NCI-H446 treated with DMSO at 0.1 percent for 48 hours (cell line): ENCODE data around the gene MCC.
A peak's percentile ranks its signal among the peaks of the same experiment; 100 is the strongest.

Experiments
- DNase-seq: peaks from one replicate; lab custom pipeline; 2025; lab: John Stamatoyannopoulos, UW

The MCC gene

GRCh38 chr5:113147101-113147508 is 341.1 kb downstream of the MCC start:
- no peak for DNase-seq

- DNase-seq, result no peak
These were observed 342.4 kb downstream of the MCC start for GRCh38 chr5:113145757-113146387.

GRCh38 chr5:113142186-113142585 is 346.1 kb downstream of the MCC start:
- DNase-seq, result no peak

GRCh38 chr5:113140837-113141671 is 347.2 kb downstream of the MCC start:
- no peak for DNase-seq

GRCh38 chr5:113133211-113133975 is 354.9 kb downstream of the MCC start:
- DNase-seq, result no peak

- DNase-seq, result no peak
These were observed 355.7 kb downstream of the MCC start for GRCh38 chr5:113132564-113132963.

- no peak for DNase-seq
These were observed 359.5 kb downstream of the MCC start for GRCh38 chr5:113128641-113129330.

- peak; percentile 19 for DNase-seq
These were observed 360.2 kb downstream of the MCC start for GRCh38 chr5:113128082-113128481.

GRCh38 chr5:113127021-113127420 is 361.2 kb downstream of the MCC start:
- no peak for DNase-seq

- DNase-seq, result no peak
These were observed 362.9 kb downstream of the MCC start for GRCh38 chr5:113125371-113125770.

GRCh38 chr5:113124914-113125313 is 363.3 kb downstream of the MCC start:
- DNase-seq, result no peak

GRCh38 chr5:113124265-113124664 is 364.0 kb downstream of the MCC start:
- no peak for DNase-seq

GRCh38 chr5:113123618-113124017 is 364.6 kb downstream of the MCC start:
- no peak for DNase-seq

- no peak for DNase-seq
These were observed 366.2 kb downstream of the MCC start for GRCh38 chr5:113122053-113122452.

- DNase-seq, result no peak
These were observed 368.9 kb downstream of the MCC start for GRCh38 chr5:113119246-113119924.

GRCh38 chr5:113118765-113119164 is 369.5 kb downstream of the MCC start:
- no peak for DNase-seq

- DNase-seq, result no peak
These were observed 370.0 kb downstream of the MCC start for GRCh38 chr5:113118298-113118697.

GRCh38 chr5:113117543-113118115 is 370.6 kb downstream of the MCC start:
- peak; percentile 81 for DNase-seq

- no peak for DNase-seq
These were observed 372.3 kb downstream of the MCC start for GRCh38 chr5:113115956-113116355.

GRCh38 chr5:113115061-113115460 is 373.2 kb downstream of the MCC start:
- DNase-seq, result no peak

GRCh38 chr5:113114559-113114958 is 373.7 kb downstream of the MCC start:
- no peak for DNase-seq
